Fibroblast of skin of right quadriceps (primary cell): ENCODE measurements around the gene SSBP2.
A peak's percentile ranks its signal among the peaks of the same experiment; 100 is the strongest.

Source experiments
- DNase-seq: peaks from one replicate; pipeline ENCODE4 v3.0.0-alpha.2; 2013

Gene SSBP2

DNA sequence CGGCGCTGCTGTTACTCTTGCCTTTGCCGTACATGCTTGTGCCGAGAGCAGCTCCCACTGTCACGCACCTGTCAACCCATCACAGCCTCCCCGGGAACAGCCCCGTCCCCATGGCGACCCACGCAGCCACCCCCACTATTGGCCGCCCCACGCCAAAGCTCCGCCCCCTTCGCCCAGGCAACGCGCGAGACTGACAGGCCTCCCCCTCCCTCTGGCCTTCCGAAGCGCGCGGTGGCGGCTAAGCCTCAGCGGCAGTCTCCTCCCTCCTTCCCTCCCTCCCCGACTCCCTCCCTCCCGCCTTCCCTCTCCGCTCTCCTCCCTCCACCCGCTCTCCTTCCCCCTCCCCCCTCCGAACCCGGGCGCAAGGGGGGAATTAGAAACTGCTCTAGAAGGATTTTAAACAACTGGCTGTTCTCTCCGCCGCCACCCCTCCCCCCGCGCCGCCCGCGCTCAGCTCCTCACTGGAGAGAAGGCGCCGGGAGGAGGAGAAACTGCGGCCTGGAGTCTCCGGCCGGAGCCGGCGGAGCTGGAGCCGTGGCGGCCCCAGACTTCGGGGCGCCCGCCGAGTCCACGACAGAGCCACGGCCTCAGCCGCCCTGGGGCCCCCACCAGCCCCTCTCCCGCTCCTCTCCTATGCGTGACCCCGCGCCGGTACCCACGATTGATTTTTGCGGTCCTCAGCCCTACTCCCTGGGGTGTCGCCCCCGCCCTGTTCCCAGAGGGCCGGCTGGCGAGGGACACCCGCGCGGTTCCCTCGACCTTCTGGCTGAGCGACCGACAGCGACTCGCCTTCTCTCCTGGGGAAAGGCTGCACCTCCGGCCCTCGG, at the start of gene SSBP2:
Gene SSBP2, minus strand, starts transcription at position 89 of the 827 bp plus-strand sequence. Its CDS starts 55 bp downstream, at position 34.
- peak; percentile 100 for DNase-seq

DNA sequence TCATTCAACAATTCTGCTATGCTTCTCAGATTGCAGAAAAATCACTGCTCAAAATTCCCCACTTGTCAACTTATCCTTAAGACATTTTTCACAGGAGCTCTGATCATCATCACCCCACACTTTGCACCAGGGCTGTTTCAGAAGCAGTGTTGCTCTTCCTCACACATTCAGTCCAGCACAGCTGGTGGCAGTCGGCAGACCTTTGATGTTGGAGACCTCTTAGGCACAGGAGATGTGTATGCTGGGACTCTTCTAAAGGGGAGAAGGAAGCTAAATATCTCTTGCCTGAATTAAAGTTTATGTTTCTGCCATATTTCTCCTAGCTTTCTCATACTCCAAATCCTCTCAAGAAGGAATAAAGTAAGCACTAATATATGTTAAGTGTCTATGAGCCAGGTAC, 44.8 kb upstream of the SSBP2 start:
- no peak for DNase-seq

GRCh38 chr5:81794226-81794625, 43.3 kb upstream of the SSBP2 start:
- no peak for DNase-seq

DNA sequence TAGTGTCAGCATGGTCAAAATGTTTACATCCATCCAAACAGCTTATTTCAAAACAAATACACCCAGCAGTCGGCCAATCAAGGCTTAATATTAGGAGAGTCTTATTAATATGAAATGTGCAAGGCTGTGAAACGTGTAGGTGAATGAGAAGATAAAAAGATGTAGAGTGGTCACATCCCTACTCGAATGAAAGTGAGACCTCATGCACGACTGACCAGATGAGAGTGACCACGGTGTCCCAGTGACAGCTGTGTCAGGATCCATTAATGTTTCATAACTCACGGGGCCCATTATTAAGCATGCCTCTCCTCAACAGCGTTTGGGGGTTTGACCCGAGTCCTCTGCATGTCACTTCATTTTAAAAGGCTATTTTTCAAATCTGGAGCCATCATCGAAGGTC, 39.4 kb upstream of the SSBP2 start:
- DNase-seq, result no peak

GRCh38 chr5:81789033-81789432, 38.1 kb upstream of the SSBP2 start:
- peak; percentile 27 for DNase-seq

DNA sequence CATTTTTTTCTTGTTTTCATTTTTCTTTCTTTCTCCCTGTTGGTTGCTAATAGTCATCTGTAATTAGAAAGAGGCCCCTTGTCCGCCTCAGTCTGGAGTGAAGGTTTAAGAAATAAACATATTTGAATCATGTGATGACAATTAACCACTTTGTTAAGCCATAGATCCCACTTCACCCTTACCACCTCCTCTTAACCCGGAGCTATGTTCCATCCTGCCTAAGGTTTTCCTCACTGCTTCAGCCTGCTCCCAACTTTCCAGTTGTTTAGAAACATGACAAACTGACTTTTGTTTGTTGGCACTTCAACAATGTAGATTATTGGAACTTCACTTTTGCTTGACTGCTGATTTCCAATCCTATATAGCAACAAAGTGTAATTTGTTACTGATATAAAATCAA, 37.4 kb upstream of the SSBP2 start:
- no peak for DNase-seq

GRCh38 chr5:81787474-81788242, 36.8 kb upstream of the SSBP2 start:
- peak; percentile 85 for DNase-seq

GRCh38 chr5:81786991-81787390, 36.1 kb upstream of the SSBP2 start:
- no peak for DNase-seq

- no peak for DNase-seq
Measured at GRCh38 chr5:81786496-81786895, 35.6 kb upstream of the SSBP2 start.

- DNase-seq, result no peak
Measured at GRCh38 chr5:81785322-81785721, 34.4 kb upstream of the SSBP2 start.

DNA sequence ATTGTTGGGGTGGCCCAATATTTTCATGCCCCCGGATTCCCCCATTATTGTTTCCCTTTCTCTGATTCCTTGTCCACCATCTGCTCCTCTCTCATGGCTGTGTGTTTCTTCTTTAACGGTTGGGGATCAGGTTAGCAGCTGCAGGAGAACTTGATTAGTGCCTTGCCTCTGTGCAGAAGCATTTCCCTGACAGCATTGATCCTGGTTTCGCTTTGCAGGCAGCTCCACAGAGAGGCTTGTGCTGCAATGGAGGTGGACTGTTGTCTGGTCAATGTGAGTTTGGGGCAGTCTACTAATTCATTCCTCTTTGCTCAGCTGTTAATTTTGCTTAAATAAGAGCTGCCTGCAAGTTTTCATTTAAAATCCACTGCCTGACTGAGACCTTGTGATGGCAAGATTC, 32.5 kb upstream of the SSBP2 start:
- DNase-seq, result no peak

DNA sequence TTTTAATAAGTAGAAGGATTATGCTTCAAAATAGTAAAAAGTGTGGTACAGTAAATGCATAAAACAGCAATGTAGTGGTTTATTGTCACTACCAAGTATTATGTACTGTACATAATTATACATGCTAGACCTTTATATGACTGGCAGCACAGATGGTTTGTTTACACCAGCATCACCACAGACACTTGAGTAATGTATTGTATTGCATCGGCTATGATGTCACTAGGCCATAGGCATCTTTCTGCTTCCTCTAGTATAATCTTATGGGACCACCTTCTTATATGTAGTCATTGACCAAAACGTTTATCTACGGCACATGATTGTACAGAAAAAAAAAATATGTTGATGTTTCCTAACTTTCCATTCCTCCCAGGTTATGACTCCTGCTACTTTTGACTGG, 31.9 kb upstream of the SSBP2 start:
- peak; percentile 59 for DNase-seq

DNA sequence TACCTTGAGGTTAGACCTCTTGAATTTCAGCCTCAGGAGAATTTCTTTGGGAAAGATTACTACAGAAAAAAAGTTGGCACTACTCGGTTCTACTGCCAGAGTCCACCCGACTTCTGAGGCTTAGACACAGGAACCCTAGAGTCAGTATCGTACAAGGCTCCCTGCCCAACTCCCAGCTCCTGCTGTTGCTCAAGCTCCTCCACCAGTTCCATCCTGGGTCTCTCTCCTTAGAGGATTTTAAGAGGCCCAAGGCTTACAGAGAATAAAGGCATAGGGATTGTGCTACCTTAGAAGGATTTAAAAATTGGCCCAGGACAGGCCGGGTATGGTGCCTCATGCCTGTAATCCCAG, 29.0 kb upstream of the SSBP2 start:
- no peak for DNase-seq

DNA sequence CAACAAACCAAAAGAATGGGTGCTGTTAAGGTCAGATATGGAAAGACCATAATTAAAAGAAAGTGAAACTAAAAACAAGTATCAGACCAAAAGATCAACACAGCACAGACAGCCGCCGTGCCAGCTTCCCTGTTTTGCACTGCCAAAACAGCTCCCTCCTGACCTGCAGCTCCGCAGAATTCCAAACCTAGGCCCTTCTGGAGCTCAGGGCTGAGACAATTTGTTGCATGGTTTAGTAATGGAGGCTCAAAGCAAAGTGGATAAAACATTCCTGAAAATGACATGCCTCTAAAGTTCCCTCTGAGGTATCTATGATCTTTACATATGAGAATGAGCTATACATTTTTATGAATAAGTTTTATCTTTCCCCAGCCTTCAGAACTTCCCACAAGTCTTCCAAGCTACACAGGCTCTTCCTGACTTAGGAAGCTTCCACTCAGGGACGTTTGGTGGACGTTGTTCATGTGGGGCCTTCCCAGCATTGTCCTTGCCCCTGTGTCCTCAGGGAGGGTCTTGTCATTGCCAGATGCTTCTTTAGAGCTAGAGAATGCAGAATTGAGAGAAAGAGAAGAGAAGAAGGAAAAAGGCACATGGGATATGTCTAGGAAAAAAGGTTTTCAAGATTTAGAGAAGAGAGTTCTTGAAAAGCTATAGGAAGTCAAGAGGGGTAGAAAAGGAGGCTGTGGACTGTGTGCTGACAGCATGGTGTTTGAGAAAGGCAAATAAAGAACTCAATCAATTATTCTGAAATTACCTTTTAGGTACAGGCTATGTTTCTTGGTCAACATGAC, 28.4 kb upstream of the SSBP2 start:
- DNase-seq, result no peak

GRCh38 chr5:81778642-81779041, 27.7 kb upstream of the SSBP2 start:
- DNase-seq, result peak; percentile 80

DNA sequence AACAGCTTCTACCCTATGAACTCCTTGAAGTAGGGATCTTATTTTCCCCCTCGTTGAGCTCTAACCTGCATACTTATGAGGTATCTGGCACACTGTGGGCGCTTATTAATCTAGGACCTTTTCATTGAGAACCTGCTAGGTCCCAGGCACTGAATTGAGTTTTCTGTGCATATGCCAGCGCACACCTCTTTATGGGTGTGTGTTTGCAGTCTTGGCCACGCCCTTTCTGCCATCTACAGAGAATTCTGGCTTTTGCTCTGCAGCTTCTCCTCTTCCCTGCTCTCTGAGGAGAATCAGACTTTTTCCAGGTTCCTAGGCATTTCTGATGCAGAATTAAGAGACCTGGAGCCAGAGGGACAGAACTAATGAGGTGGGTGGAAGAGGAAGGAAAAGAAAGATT, 25.4 kb upstream of the SSBP2 start:
- DNase-seq, result no peak

GRCh38 chr5:81774374-81774773, 23.5 kb upstream of the SSBP2 start:
- DNase-seq, result no peak

DNA sequence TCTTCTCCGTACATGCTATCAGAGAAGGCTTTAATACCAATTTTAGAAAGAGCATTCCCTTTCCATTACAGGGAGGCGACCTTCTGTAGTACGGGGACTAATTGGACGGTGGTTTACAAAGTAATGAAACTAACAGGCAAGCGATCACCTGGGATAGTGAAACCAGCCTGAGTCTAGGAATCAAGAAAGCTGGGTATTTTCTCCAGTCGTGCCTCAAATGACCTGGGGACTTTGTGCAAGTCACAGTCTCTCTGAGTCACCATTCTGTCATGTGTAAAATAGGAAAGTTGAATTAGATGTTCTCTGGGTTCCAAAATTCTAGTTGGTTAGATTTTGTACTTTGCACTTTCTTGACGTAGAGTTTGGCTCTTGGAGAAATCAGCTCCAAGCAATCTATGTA, 22.7 kb upstream of the SSBP2 start:
- no peak for DNase-seq

DNA sequence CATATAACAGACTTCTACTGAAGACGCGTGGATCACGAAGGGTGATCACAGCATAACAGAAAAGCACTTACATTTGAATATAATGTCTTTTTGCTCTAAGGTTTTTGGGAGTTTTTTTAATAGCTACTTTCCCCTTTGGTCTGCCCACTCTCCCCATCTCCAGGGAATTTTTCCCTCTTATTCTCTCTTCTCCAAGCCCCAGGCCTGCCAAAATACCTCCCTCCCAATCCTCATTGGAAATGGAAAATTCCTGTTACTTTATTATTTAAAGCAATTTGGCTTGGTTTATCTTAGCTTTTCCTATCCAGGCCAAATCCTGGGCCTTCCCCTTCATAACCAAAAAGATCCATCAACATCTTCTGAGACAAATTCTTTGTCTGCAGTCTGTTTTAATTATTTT, 22.3 kb upstream of the SSBP2 start:
- DNase-seq, result no peak

- no peak for DNase-seq
Measured at GRCh38 chr5:81772488-81772887, 21.6 kb upstream of the SSBP2 start.

DNA sequence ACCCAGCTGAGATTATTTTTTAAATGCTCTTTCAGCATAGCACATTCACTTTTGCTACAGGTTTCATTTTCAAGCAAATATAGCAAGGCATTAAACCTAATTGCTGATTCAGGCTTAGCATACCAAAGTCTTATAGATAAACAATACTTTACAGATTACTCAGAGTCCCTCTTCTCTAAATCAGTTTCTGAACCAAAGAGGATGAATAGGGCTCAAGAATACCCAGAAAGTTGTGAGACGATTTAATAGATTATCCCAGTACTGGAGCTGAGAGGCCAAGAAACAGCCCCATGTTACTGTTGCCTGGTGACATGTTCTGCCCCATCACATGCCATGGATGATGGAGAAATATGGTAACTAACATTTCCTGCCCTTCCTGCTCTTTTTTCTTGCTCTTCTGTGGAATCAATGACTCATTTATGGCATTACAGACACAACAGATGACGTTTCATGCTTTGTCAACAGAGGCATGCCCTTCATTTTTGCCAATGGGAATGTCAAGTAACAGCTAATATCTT, 18.1 kb upstream of the SSBP2 start:
- DNase-seq, result peak; percentile 88

DNA sequence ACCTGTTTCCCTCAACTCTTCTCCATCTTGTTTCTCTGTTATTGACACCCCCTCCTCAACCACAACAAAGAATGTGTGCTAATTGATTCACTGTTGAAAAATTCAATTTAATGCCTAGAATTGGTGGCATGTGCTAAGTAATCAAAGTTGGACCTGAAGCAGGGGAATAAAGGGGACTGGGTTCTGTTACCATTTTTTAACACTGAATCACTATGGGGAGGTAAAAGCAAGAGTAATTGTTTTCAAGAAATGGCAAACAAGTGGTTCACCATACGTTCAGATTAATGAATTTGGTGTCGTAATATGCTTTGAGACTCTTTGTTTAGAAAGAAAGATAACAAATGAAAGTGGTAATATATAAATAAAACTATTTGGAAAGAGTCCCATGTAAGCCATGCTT, 17.0 kb upstream of the SSBP2 start:
- DNase-seq, result peak; percentile 48

GRCh38 chr5:81767097-81767496, 16.2 kb upstream of the SSBP2 start:
- DNase-seq, result no peak
